Measurements from ENCODE around the gene CEBPG.

DNA sequence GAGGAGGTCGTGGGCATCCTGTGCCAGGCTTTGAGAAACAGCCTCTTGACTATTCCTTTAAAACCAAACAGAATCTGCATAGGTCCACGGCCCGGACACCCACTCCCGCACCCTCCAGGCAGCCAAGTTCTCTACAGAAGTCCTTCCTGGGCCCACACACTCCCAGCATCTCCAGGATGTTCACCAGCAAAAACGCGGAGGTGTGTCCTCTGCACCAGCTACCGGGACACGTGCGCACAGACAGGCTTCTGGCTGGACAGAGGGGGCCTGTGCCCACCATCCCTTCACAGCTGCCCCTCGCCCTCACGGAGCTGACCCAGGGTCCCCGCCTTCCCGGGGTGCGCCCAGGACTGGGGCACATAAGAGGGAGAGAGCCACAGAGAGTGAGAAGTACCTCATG lies 44.2 kb downstream of the CEBPG start:
- TF ChIP-seq CTCF (conservative IDR thresholded peaks at IDR 0.05 in 1 of 2, IDR thresholded peaks at IDR 0.05 in 1 of 2; ENCODE audit: extremely low read depth in 1 of 2, insufficient read depth in 1 of 2, low read depth in 1 of 2, low read length in 2 of 2) = no peak
- TF ChIP-seq EZH2 (IDR thresholded peaks at IDR 0.05; ENCODE audit: borderline replicate concordance, low read length) = no peak
